ENCODE measurements around the gene DHX40.

DNA sequence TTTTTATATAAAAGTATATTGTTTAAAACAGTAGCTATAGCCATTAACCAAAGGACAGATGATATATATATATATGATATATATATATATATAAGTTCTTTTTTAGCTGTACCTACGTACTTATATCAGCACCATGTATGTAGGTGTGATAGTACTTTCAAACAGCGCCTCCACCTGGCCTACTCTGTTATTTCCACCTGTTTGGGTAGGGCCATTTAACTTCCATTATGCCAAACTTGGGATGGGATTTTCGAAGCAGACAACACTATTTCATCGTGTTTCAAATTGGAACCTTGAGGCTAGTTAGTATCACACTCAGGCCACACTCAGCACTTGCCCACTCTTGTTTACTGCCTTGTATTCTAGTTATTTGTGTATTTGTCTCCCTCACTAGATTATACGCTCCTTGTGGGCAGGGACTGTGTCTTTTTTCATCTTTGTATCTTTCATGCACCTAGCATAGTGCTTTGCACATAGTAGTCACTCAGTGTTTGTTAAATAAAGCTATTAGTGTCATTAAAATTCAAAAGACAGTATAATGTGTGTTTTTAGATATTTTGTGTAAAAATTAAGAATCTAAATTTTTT, 42.5 kb downstream of the DHX40 start:
- TF ChIP-seq, protein P1, sequence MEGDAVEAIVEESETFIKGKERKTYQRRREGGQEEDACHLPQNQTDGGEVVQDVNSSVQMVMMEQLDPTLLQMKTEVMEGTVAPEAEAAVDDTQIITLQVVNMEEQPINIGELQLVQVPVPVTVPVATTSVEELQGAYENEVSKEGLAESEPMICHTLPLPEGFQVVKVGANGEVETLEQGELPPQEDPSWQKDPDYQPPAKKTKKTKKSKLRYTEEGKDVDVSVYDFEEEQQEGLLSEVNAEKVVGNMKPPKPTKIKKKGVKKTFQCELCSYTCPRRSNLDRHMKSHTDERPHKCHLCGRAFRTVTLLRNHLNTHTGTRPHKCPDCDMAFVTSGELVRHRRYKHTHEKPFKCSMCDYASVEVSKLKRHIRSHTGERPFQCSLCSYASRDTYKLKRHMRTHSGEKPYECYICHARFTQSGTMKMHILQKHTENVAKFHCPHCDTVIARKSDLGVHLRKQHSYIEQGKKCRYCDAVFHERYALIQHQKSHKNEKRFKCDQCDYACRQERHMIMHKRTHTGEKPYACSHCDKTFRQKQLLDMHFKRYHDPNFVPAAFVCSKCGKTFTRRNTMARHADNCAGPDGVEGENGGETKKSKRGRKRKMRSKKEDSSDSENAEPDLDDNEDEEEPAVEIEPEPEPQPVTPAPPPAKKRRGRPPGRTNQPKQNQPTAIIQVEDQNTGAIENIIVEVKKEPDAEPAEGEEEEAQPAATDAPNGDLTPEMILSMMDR (IDR thresholded peaks at IDR 0.05), result no peak
- no peak for TF ChIP-seq POLR2A (IDR thresholded peaks at IDR 0.05)
